ENCODE measurements around the gene NFE2L2. TPM values are rescaled to one million over a fixed set of nuclear protein-coding genes. Genes with fewer than 3 reads are reported as not detected.

Gene NFE2L2
- total RNA-seq, 2 donors from 2014 or later = 58.0 to 65.5 TPM

GRCh38 chr2:177261116-177262060 lies 3.1 kb downstream of the NFE2L2 start:
- peak overlapping the region; percentile 96 for H3K4me3 Mint-ChIP-seq
- no peaks in the 10 kb centered on the region for H3K36me3 Mint-ChIP-seq (ENCODE audit: low read depth)

GRCh38 chr2:177260379-177260778 lies 4.1 kb downstream of the NFE2L2 start:
- H3K4me3 Mint-ChIP-seq = peak overlapping the region; percentile 69
- no peak for DNase-seq
- ATAC-seq = no peak
- H3K27ac Mint-ChIP-seq = peak overlapping the region; percentile 94
- H3K9me3 ChIP-seq (ENCODE audit: control insufficient read depth, low read length, poor library complexity, severe bottlenecking) = no peaks in the 10 kb centered on the region
- H3K36me3 Mint-ChIP-seq (ENCODE audit: low read depth) = no peaks in the 10 kb centered on the region
- H3K4me1 Mint-ChIP-seq = peaks cover 49% of the 10 kb centered on the region
- H3K27me3 Mint-ChIP-seq = no peaks in the 10 kb centered on the region

More at GRCh38 chr2:177261116-177262060, 3.1 kb downstream of the NFE2L2 start:
- H3K27me3 Mint-ChIP-seq = no peaks in the 10 kb centered on the region
- ATAC-seq (no peak), DNase-seq (no peak)
- H3K27ac Mint-ChIP-seq = peak overlapping the region; percentile 94
- H3K9me3 ChIP-seq (ENCODE audit: control insufficient read depth, low read length, poor library complexity, severe bottlenecking) = no peaks in the 10 kb centered on the region
- H3K4me1 Mint-ChIP-seq = peaks cover 51% of the 10 kb centered on the region

GRCh38 chr2:177258059-177258458 lies 6.5 kb downstream of the NFE2L2 start:
- no peaks in the 10 kb centered on the region for H3K27me3 Mint-ChIP-seq
- H3K36me3 Mint-ChIP-seq (ENCODE audit: low read depth) = no peaks in the 10 kb centered on the region
- ATAC-seq = no peak
- no peaks in the 10 kb centered on the region for H3K9me3 ChIP-seq (ENCODE audit: control insufficient read depth, low read length, poor library complexity, severe bottlenecking)
- no peak overlapping the region for H3K4me3 Mint-ChIP-seq
- H3K27ac Mint-ChIP-seq = peak overlapping the region; percentile 53
- DNase-seq = no peak
- peaks cover 60% of the 10 kb centered on the region for H3K4me1 Mint-ChIP-seq

GRCh38 chr2:177257471-177257870 lies 7.1 kb downstream of the NFE2L2 start:
- Mint-ChIP-seq H3K27me3 (no peaks in the 10 kb centered on the region), H3K4me1 (peaks cover 66% of the 10 kb centered on the region), H3K4me3 (peak overlapping the region; percentile 57), H3K36me3 (ENCODE audit: low read depth) (no peaks in the 10 kb centered on the region), H3K27ac (peak overlapping the region; percentile 53)
- ATAC-seq (no peak), DNase-seq (no peak)
- no peaks in the 10 kb centered on the region for H3K9me3 ChIP-seq (ENCODE audit: control insufficient read depth, low read length, poor library complexity, severe bottlenecking)

GRCh38 chr2:177256695-177257094 lies 7.8 kb downstream of the NFE2L2 start:
- DNase-seq (no peak), ATAC-seq (no peak)
- no peaks in the 10 kb centered on the region for H3K9me3 ChIP-seq (ENCODE audit: control insufficient read depth, low read length, poor library complexity, severe bottlenecking)
- Mint-ChIP-seq H3K4me3 (no peak overlapping the region), H3K4me1 (peaks cover 68% of the 10 kb centered on the region), H3K27me3 (no peaks in the 10 kb centered on the region), H3K36me3 (ENCODE audit: low read depth) (no peaks in the 10 kb centered on the region), H3K27ac (peak overlapping the region; percentile 53)

- DNase-seq = no peak
- Mint-ChIP-seq H3K27ac (no peak overlapping the region), H3K4me1 (peaks cover 66% of the 10 kb centered on the region), H3K4me3 (no peak overlapping the region), H3K36me3 (ENCODE audit: low read depth) (peaks cover 2% of the 10 kb centered on the region), H3K27me3 (no peaks in the 10 kb centered on the region)
- ATAC-seq = no peak
- H3K9me3 ChIP-seq (ENCODE audit: control insufficient read depth, low read length, poor library complexity, severe bottlenecking) = no peaks in the 10 kb centered on the region
These were observed 8.5 kb downstream of the NFE2L2 start for GRCh38 chr2:177256026-177256425.

DNA sequence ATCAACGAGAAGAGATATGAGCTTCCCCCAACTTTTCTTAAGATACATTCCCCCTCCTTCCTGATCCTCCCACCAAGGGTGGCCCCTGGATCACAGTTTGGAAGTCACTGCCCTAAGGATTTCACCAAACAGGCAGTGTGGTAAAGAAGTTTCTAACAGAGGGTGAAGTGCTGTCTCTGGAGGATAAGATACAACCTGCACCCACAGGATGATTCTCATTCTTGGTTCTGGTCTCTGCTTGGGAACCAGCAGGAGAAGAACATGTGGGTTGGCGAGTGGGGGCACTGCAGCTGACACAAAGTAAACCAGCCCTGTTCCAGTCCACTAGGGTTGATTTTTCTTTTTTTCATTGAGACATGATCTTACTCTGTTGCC lies 9.3 kb downstream of the NFE2L2 start:
- ATAC-seq (no peak), DNase-seq (no peak)
- peaks cover 62% of the 10 kb centered on the region for H3K4me1 Mint-ChIP-seq
- H3K27me3 Mint-ChIP-seq = no peaks in the 10 kb centered on the region
- H3K36me3 Mint-ChIP-seq (ENCODE audit: low read depth) = peaks cover 2% of the 10 kb centered on the region
- H3K9me3 ChIP-seq (ENCODE audit: control insufficient read depth, low read length, poor library complexity, severe bottlenecking) = no peaks in the 10 kb centered on the region
- H3K4me3 Mint-ChIP-seq = no peak overlapping the region
- peak overlapping the region; percentile 19 for H3K27ac Mint-ChIP-seq

DNA sequence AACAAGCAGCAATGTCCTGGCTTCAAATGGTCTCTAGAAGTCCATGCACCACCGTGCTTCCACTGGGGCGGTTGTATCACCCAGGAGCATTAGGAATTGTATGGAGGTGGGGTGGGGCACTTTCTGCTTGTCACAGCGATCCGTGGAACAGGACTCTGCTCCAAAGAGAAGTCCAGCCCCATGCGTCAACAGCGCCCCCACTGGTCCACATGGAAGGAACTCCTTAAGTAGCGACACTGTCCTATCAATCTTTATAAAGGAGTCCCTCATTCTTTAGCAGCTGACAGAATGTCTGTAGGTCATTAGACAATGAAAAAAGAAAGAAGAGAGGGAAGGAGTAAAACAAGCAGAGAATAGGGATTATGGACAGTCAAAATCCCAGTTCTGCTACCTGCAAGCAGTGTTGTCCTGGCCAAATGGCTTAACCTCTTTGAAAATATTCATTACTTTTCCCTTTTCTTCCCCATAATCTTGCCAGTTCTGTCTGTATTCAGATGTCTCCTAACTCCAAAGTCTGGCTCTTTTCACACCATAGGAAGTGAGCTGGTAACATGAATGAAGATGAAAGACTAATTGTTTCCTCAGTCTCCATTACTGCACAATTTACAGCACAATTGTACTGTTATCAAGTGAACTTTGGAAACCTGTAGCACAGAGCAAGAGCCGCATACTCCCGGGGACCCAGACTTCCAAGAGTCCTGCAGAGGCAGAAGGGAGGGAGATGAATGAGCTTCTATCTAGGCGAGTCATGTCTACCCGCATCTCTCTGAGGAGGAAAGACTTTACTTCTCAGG lies 9.9 kb downstream of the NFE2L2 start:
- H3K4me3 Mint-ChIP-seq = no peak overlapping the region
- no peaks in the 10 kb centered on the region for H3K9me3 ChIP-seq (ENCODE audit: control insufficient read depth, low read length, poor library complexity, severe bottlenecking)
- peak overlapping the region; percentile 89 for H3K27ac Mint-ChIP-seq
- peaks cover 62% of the 10 kb centered on the region for H3K4me1 Mint-ChIP-seq
- peaks cover 2% of the 10 kb centered on the region for H3K36me3 Mint-ChIP-seq (ENCODE audit: low read depth)
- ATAC-seq (no peak), DNase-seq (no peak)
- H3K27me3 Mint-ChIP-seq = no peaks in the 10 kb centered on the region

- H3K4me3 Mint-ChIP-seq = no peak overlapping the region
- ATAC-seq (no peak), DNase-seq (no peak)
- peaks cover 58% of the 10 kb centered on the region for H3K4me1 Mint-ChIP-seq
- H3K9me3 ChIP-seq (ENCODE audit: control insufficient read depth, low read length, poor library complexity, severe bottlenecking) = no peaks in the 10 kb centered on the region
- peak overlapping the region; percentile 89 for H3K27ac Mint-ChIP-seq
- H3K27me3 Mint-ChIP-seq = no peaks in the 10 kb centered on the region
- H3K36me3 Mint-ChIP-seq (ENCODE audit: low read depth) = peaks cover 2% of the 10 kb centered on the region
These were observed 10.8 kb downstream of the NFE2L2 start for GRCh38 chr2:177253704-177254103.

DNA sequence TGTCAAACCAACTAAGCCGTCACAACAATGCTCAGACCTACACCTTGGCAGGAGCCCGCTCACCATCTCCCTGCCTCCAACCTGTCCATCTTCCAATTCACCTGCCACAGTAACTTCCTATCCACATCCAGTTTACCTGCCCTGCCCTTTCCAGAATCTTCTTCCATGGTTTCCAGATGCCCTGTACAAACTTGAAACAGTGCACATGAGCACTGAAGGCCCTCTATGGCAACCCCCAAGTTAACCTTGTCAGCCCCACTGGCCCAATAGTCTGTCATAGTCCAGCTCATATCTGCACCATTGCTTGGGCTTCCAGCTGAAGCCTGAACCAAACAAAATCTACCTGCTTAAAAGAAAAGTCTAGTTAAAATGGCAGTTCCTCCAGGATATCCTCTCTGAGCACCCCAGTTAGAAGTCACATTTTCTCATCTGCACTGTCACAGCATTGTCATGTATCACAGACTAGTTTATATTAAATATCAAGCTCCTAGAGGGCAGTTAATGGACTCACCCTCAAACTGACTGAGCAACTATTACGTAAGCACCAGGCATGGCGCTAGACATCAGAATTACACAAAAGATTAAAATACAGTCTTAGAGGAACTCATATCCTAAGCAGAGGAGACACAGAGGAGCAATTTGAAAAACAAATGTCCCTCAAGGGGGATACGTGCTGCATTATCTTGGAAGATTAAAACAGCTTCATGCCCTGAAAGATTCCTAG lies 11.6 kb downstream of the NFE2L2 start:
- no peaks in the 10 kb centered on the region for H3K27me3 Mint-ChIP-seq
- H3K4me1 Mint-ChIP-seq = peaks cover 54% of the 10 kb centered on the region
- DNase-seq (no peak), ATAC-seq (no peak)
- peaks cover 2% of the 10 kb centered on the region for H3K36me3 Mint-ChIP-seq (ENCODE audit: low read depth)
- H3K9me3 ChIP-seq (ENCODE audit: control insufficient read depth, low read length, poor library complexity, severe bottlenecking) = no peaks in the 10 kb centered on the region
- peak overlapping the region; percentile 89 for H3K27ac Mint-ChIP-seq
- H3K4me3 Mint-ChIP-seq = peak overlapping the region; percentile 44

DNA sequence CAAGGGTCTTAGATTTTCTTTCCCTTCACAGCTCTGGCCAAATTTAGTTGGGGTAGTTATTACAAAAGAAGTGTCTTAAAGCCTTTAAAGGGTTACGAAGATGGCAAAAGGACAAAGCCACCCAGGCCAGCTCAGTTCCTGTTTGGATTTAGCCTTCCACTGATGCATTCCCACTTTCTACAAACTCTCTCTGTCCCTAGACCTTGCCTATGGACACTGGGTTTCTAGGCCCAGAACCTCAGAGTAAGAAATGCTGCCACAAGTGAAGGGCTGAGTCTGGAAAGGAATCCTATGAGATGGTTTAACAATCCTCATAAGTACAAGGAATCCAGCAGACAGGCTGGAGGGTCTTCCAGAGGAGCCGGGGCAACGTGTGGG lies 13.4 kb downstream of the NFE2L2 start:
- no peaks in the 10 kb centered on the region for H3K9me3 ChIP-seq (ENCODE audit: control insufficient read depth, low read length, poor library complexity, severe bottlenecking)
- DNase-seq = no peak
- ATAC-seq = no peak
- Mint-ChIP-seq H3K27me3 (no peaks in the 10 kb centered on the region), H3K36me3 (ENCODE audit: low read depth) (peaks cover 2% of the 10 kb centered on the region), H3K27ac (peak overlapping the region; percentile 89), H3K4me1 (peaks cover 45% of the 10 kb centered on the region), H3K4me3 (peak overlapping the region; percentile 25)

DNA sequence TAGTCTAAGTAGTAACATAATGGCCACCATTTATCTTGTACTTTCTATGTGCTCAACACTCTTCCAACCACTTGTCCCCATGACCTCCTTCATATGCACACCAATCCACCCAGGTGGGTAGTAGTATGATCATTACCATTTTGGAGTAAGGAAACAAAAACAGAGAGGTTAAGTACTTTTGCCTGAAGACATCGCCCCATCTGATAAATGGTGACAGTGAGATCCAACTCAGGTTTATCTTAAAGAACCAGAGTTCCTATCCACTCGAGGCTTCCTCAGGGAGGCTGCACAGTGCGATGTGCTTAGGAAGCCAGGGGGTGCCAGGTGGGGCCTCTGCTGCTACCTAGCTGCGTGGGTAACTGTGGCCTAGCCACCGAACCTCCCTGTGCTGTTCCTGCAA lies 14.1 kb downstream of the NFE2L2 start:
- Mint-ChIP-seq H3K27me3 (no peaks in the 10 kb centered on the region), H3K4me1 (peaks cover 48% of the 10 kb centered on the region), H3K4me3 (no peak overlapping the region)

GRCh38 chr2:177249038-177249437 lies 15.5 kb downstream of the NFE2L2 start:
- peaks cover 2% of the 10 kb centered on the region for H3K36me3 Mint-ChIP-seq (ENCODE audit: low read depth)

More for the DNA sequence above, 14.1 kb downstream of the NFE2L2 start:
- H3K36me3 Mint-ChIP-seq (ENCODE audit: low read depth) = peaks cover 2% of the 10 kb centered on the region
- DNase-seq (no peak), ATAC-seq (no peak)
- no peaks in the 10 kb centered on the region for H3K9me3 ChIP-seq (ENCODE audit: control insufficient read depth, low read length, poor library complexity, severe bottlenecking)
- peak overlapping the region; percentile 89 for H3K27ac Mint-ChIP-seq

More at GRCh38 chr2:177249038-177249437, 15.5 kb downstream of the NFE2L2 start:
- H3K4me3 Mint-ChIP-seq = no peak overlapping the region
- DNase-seq (no peak), ATAC-seq (no peak)
- H3K9me3 ChIP-seq (ENCODE audit: control insufficient read depth, low read length, poor library complexity, severe bottlenecking) = no peaks in the 10 kb centered on the region
- H3K27me3 Mint-ChIP-seq = no peaks in the 10 kb centered on the region
- H3K27ac Mint-ChIP-seq = peak overlapping the region; percentile 78
- peaks cover 45% of the 10 kb centered on the region for H3K4me1 Mint-ChIP-seq

Measured in T-helper 17 cell (primary cell).